GM10266 (cell line): ENCODE measurements around the gene HIF3A.
"Not testable (repeated sequence)": the region's sequence is repeated elsewhere in the genome, so short reads cannot be mapped to it uniquely, and the experiment has no call there.

ENCODE experiments used
- DNase-seq: peaks from one replicate; pipeline ENCODE4 v3.0.0; 2012; ENCODE audit errors: extremely low spot score
- CTCF ChIP-seq: IDR thresholded peaks from 2 replicates; pipeline ENCODE4 v1.5.1; 2012; ENCODE audit warnings: mild to moderate bottlenecking, low read depth; ENCODE audit not compliant: control insufficient read depth, insufficient read depth; ENCODE audit errors: missing control alignments

Gene HIF3A

DNA sequence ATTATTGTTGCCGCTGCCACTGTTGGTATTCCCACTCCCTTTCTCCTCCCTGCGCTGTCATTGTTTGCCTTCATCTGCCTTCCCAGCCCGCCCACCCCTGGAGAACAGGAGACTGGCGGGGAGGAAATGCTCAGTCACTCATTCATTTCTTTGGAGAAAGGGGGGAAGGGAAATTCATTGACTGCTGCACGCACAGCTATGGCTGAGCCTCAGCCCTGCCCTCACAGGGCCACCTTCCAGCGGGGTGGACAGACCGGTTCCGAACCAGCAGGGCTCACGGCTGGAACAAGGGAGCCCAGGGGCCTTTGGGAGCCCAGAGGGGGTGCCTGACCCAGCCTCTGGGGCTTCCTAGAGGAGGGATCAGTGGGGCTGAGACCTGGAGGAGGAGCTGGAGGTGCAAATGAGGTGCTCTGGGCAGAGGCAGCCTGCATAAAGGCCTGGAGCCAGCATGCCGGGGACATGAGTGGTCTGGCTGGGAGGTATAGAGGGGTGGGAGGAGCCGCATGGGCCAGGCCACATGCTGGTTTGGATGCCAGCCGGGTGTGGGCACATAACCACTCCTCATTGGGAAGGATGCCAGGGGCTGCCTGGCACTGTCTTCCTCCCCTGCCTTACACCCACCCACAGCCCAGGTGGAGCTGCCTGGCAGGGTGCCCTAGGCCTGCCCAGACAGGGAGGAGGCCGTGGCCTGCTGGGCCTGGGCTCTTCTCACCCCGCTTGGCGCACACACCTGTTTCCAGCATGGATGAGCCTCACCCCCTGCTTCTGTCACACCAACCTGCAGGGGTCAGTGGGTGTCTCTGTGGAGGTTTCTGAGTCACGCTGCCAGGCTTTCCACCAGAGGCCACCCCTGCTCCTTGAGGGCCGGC lies 76.9 kb downstream of the HIF3A start:
- no peak for DNase-seq
- no peak for TF ChIP-seq CTCF

DNA sequence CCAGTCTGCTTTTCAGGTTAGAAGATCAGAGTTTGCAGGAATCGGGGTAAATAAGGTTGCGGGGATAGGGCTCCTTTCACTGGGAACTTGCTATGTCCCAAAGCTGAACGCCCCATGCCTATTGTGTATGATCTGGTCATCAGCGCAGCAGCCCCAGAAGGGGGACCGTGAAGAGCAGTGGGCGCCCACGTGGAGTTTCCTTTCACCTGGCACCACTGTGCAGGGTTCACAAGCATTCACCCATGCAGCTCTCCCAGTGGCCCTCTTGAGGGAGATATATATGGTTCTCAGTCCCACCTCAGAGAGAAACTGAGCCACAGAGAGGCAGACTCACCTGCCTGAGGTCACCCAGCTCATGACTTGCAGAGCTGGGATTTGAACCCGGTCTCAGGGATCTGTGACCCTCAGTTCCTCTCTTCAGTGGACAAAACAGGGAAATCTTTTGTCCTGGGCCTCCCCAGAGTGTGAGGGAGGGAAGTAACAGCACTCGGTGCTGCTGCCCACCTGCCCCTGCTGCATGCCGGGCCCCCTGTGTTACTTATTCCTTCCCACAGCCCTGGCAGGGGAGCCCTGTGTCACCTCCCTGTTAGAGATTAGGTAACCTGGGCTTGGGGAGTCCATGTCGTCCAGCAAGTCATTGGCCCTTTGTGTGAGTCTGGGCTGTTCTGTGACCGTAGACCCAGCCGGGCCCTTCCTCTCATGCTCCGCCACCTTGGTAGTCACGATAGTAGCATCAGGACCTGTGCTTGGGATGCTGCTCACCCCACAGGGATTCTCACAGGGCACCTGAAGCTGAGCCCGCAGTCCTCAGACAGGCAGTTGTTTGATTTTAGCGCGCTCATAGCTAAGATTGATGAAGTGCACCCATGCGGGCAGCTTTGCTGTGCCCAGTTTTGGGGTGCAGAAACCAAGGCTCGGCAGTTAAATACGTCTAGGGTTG lies 78.0 kb downstream of the HIF3A start:
- DNase-seq, result no peak
- TF ChIP-seq CTCF, result no peak

GRCh38 chr19:46375476-46376067 lies 78.7 kb downstream of the HIF3A start:
- not testable (repeated sequence) for DNase-seq

GRCh38 chr19:46376241-46377153 lies 79.7 kb downstream of the HIF3A start:
- DNase-seq, result no peak
- TF ChIP-seq CTCF, result no peak

DNA sequence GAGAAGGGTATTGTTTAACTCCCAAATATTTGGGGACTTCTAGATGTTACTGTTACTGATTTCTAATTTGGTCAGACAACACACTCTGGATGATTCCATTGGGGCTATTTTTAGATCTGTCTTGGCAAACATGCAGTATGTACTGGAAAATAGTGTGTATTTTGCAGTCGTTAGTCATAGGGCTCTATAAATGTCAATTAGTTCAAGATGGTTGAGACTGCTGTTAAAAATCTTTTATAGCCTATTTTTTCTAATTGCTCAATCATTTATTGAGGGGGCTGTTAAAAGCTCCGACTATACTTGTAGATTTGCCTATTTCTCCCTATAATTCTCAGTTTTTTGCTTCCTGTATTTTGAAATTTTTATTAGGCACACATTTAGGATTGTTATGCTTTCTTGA lies 81.4 kb downstream of the HIF3A start:
- no peak for DNase-seq
- TF ChIP-seq CTCF, result no peak

GRCh38 chr19:46380690-46381089 lies 83.8 kb downstream of the HIF3A start:
- DNase-seq, result no peak
- no peak for TF ChIP-seq CTCF

DNA sequence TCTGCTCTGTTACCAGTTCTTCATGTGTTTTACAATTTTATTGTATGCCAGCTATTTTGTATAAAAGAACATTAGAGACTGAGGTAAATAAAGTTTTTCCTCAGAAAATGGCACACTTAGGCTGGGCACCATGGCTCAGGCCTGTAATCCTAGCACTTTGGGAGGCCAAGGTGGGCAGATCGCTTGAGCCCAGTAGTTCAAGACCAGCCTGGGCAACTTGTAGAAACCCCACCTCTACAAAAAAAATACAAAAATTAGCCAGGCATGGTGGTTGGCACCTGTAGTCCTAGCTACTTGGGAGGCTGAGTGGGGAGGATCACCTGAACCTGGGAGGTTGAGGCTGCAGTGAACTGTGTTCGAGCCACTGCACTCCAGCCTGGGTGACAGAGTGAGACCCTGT lies 84.5 kb downstream of the HIF3A start:
- DNase-seq, result no peak
- TF ChIP-seq CTCF, result no peak
